GM18499 (cell line): Measurements from ENCODE around the gene CSNK1G2.
"Not testable (repeated sequence)": the region's sequence is repeated elsewhere in the genome, so short reads cannot be mapped to it uniquely, and the experiment has no call there.

Experiments
- ATAC-seq: cut with Tn5 transposase; IDR thresholded peaks from one replicate; pipeline ENCODE4 v1.9.1; 2021; ENCODE audit warnings: moderate number of reproducible peaks; ENCODE audit not compliant: insufficient read depth, unreplicated experiment

Gene CSNK1G2

DNA sequence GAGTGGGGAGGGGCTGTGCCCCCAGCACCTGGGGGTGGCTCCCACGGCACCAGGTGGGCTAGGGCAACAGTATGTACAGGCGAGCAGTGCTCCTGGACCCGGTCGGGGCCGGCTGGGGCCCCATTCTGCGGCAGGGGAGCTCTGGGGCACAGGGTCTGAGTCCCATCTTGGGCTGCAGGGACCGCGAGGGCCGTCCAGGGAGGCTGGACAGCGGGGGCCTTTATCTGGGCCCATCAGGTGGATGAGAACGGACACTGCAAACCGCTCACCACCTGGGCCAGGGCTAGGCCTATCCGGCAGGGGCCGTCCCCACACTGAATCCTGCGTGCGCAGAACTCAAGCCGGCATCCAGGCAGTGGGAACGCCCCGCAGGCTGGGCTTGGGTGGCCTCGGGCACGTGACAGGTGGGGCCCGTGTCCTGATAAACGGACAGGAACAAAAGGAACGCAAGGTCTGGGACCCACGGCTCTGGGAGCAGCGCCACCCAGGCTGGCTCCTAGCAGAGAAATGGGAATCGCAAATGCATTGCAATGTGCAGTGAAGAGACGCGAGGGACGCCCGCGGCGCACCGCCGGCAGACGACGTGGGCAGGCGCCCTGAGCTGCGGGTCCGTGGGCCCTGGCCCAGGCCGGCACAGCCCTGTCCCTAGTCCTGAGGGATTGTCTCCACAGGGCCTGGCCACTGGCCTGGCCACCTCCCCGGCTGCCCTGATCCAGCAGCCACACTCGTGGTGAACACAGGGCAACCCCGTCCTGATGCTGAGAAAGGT, 44.8 kb downstream of the CSNK1G2 start:
- ATAC-seq = no peak

DNA sequence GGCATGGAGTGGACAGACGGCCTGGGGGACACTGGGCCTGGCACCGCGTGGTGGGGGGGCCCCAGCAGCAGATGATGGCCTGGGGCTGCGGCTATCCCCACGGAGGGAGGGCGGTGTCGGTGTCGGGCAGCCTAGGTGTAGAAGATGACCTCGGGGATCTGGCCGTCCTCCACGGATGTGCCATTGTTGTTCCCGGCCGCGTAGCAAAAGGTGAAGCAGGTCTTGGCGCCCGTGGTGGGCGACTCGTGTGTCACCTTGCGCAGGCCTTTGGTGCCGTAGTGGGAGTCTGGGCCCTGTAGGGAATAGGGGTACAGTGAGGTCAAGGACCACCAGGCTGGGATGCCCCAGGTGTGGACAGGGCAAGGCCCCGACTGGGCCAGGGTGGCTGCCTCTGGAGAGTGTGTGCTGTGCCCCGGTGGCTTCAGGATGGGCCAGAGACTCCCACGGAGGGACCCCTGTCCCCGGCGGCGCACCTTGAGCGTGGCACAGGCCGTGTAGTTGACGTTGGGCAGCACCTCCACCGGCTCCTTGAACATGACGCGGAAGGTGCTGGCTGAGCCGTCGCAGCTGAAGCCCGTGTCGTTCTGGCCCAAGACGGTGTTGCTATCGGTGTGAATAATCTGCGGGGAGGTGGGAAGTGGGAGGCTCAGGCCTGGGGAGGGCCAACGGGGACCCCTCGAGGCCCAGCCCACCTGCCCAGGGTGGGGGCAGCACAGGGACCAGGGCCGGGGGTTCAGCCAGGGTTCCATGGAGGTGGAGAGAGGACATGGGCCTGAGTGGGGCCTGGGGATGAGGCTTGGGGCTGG, 45.6 kb downstream of the CSNK1G2 start:
- no peak for ATAC-seq

DNA sequence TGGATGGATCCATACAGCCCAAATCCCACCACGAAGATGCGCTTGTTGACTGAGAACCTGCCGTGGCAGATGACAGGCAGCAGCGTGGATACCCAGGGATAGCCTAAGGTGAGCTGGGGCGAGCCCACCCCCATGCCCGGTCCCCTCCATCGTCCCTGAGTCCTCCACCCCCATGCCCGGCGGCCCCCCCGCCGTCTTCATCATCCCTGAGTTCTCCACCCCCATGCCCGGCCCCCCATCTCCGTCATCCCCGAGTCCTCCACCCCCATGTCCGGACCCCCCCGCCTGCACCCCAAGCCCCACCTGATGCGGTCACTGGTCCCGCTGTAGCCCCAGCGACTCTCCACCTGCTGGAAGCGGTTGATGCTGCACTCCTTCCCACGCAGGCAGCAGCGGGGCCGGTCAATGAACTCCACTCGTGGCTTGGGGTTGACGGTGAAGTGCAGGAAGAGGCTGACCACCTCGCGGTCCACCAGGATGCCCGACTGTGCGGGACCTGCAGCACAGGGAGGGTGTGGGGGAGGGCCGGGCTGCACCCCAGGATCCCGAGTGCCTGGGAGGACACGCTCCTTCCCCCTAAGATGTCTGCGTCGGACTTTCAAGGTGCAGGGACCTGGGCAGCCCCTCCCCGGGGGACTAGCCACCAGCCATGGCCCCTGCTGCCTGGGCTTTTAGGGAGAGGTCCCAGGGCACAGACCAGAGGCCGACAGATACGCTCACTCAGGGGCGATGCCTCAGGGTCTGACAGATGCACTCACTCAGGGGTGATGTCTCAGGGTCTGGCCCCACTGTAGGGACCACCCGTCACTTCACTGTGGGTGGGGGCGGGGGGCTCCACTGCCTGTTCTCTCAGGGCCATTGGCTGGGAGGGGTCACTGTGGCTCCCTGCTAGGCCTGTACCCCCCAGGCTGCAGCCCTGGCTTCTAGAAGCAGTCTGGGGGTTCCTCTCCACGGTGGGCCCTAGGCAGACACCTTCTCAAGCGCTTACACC, 46.5 kb downstream of the CSNK1G2 start:
- no peak for ATAC-seq

DNA sequence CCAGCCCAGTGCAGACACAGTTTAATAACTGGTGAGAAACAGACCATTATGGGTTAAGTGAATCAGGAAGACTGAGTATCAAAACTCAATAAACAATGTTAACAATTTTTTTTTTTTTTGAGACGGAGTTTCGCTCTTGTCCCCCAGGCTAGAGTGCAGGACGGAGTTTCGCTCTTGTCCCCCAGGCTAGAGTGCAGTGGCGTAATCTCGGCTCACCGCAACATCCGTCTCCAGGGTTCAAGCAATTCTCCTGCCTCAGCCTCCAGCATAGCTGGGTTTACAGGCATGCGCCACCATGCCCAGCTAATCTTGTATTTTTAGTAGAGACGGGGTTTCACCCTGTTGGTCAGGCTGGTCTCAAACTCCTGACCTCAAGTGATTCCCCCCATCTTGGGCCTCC, 47.5 kb downstream of the CSNK1G2 start:
- not testable (repeated sequence) for ATAC-seq

DNA sequence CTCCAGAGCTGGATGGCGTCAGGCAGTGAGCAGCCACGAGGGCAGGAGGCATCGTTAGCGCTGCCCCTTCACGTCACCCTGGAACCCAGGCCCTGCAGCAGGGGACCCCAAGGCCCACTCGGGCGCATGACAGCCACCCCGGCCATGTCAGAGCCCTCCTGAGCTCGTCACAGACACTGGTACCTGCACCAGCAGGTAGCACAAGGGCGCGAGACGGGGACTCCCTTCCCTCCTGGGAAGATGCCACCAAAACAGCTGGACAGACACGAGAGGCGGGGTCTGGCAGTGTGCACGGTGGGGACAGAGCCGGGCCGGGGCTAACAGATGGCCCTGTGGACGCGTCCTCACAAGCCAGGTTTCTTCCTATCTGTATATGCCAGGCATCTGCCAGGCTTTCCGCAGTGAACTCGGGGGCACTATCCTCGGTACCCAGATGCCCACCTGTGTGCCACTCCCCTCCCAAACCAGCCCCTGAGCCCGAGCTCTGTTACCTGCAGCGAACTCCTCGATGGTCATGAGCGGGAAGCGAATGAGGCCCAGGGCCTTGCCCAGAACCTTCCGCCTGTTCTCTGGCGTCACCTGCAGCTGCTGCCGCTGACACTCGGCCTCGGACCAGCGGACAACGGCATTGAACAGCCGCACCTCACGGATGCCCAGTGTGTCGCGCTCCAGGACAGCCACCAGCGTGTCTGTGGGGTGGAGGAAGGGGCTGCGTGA, 48.7 kb downstream of the CSNK1G2 start:
- ATAC-seq = no peak

DNA sequence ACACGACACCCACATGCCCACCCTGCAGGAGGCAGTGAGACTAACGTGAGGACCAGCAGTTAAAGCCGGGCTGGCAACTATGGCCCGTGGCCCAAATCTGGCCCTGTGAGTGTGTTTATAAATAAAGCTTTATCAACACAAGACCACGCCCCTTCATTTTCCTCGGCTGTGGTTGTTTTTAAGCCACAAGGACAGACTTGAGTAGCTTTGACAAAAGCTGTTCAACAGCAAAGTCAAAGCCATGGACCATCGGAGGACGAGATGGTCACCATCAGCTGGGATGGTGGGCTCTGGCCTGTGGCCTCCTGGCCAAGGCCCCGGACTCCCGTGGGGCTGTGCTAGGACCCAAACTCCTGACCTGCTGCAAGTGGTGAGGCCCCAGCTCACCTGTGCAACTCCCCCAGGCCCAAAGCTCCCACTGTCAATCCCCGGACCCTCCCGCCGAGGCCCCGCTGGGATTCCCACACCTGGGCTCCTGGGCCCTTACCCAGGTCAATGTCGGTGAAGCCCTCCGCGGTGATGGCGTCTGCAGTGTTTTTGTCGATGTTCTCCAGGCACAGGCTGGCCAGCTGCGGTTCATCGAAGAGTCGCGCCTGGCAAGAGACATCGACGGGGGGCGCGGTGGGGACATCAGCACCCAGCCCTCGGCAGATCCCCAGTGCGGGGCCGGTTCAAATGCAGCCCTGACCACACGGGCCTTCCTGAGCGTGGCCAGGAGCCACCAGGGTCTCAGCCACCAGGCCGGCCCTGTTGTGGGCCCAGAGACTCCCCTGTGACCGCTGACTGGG, 49.5 kb downstream of the CSNK1G2 start:
- ATAC-seq = no peak

DNA sequence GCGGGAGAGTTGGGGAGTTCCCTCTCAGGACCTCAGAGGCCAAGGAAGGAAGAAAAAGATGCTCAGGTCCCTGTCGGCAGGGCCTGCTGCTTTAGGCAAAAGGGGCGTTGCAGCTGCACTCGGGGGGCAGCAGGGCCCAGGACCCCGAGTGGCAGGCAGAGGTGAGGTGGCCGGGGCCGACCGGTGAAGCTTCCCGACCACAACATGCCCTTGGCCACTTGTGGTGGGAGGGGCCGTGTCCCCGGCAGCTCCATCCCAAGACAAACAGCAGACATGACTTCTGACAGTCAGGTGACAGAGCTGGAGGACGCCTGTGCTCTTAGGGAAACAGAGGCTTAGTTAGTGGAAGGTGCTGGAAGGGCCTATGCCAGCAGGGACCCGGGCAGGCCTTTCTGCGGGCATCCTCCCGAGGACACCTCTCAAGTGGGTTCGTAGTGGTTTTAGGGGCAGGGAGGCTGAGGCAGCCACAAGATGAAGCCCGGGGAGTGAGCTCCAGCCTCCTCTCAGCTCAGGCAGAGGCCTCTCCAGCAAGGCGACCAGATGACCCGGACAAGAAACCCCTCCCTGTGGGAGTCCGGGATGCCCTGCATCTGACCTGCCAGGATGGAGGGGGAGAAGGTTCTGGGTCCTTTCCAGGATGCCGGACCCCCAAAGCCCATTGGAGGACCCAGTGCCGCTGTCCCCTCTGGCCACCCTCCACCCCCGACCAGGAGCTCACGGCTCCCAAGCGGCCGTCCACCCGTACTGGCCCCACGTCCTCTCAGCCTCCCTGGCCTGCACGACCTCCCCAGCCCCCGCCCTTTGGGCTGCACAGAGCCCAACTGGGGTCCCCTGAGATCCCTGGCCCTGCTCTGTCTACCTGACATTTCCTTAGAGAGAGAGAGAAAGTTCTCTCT, 50.3 kb downstream of the CSNK1G2 start:
- ATAC-seq = no peak

DNA sequence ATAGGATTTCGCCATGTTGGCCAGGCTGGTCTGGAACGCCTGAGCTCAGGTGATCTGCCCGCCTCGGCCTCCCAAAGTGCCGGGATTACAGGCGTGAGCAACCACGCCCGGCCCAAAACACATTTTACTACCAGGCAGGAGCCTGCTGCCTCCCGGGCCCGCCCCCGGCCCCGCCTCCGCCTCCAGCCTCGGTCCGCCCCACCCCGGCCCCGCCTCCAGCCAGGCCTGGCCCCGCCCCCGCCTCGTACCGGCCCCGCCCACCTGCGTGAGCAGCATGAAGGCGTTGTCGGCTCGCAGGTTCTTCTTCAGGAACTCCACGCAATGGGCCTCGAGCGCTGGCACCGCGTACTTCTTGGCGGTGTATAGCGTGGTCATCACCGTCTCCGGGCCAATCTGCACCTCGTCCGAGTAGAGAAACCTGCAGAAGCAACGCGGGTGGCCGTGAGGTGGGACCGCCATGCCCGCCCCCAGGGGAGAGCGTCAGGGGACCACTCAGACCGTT, 51.8 kb downstream of the CSNK1G2 start:
- ATAC-seq = no peak

DNA sequence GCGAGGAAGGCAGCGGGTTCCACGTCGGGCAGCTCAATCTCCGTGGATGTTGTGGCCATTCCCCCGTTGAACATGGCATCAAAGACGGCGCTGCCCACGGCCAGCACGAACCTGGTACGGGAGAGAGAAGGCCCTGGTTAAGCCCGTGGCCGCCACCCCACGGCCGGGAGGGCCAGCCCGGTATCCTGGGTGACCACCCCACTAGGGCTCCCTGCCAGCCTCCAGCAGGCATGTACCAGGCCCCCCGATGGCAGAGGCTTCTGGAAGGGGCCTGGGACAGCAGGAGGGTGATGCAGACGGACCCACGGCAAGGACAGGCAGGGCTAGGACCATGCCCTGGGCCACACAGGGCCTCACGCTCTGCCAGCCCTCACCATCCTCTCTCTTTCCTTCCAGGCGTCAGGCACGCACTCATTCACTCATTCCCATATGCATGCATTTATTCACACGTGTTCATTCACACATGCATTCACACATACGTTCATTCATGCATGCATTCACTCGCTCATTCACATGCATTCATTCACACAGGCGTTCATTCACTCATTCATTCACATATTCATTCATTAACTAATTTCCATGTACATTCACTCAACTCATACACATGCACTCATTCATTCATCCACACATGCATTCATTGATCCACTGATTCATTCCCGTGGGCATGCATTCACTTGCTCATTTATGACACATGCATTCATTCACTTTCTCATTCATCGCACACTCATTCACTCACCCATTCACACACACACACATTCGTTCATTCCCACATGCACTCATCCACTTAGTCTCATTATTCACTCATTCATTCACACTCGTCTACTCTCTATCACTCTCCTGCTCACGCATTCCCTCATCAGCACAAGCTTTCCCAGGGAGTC, 56.6 kb downstream of the CSNK1G2 start:
- no peak for ATAC-seq

DNA sequence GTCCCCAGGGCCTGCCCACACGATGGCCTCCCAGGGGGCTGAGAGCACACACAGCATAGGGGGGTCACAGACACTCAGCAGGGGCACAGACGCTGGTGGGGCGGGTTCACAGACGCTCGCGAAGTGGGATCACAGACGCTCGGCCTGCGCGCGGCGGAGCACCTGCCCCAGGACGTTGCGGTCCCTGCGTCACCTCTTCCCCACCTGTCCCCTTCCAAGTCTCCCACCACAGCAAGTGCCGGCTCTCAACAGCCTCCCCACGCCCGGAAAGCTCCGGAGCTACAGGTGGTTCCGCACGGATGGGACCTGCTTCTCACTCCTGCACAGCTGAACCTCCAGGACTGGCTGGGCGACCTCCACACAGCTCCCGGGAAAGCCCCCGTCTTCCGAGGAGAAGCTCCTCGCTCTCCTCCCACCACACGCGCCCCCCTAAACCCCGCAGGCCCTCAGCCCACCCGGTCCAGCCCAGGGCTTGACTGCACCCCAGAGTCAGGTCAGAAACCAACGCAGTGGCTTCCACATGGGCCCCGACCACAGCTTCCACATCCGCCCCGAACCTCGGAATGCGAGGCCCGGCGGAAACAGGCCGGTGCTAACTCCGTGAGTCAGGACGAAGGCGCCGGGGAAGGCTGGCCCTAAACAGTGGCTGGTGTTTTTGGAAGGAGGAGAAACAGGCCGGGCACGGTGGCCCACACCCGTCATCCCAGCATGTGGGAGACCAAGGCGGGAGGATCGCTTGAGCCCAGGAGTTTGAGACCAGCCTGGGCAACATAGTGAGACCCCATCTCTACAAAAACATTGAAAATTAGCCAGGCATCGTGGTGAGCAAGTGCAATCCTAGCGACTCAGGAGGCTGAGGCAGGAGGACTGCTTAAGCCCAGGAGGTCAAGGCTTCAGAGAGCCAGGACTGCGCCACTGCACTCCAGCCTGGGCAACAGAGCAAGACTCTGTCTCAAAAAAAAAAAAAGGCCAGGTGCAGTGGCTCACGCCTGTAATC, 58.0 kb downstream of the CSNK1G2 start:
- ATAC-seq = no peak

DNA sequence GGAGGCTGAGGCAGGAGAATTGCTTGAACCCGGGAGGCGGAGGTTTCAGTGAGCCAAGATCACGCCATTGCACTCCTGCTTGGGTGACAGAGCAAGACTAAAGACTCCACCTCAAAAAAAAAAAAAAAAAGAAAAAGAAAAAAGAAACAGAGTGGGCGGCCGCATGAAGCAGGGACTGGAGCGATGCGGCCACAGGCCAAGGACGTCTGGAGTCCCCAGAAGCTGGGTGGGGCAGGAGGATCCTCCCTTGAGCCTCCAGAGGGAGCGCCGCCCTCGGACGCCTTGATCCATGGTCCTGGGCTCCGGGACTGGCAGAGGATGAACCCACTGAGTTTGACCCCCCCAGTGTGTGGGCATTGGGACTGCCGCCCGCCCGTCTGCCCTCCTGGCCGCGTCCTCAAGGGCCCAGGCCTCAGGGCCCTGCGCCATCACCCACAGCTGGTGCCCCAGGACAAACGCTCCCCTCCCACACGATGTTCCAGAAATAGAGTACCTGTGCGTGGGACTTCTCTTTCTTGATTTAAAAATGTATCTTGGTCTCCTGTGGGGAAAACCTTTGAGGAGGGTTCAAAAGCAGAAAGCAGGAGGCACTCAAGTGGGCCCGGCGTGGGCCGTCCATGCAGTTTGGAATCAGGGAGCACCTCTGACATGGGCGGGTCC, 59.0 kb downstream of the CSNK1G2 start:
- ATAC-seq = no peak

DNA sequence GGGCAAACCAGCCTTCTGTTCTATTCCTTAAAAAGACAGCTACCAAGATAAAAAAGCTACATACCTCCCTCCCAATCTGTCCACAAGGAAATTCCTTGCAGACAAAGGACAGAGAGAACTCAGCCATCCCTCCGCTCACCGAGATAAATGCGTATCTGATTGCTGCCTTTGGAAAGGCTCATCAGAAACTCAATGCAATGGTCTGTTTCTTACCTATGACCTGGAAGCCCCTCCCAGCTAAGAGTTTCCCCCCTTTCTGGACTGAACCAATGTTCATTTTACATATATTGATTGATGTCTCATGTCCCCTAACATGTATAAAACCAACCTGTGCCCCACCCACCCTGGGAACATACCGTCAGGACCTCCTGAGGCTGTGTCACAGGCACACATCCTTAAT, 62.9 kb downstream of the CSNK1G2 start:
- ATAC-seq = no peak

DNA sequence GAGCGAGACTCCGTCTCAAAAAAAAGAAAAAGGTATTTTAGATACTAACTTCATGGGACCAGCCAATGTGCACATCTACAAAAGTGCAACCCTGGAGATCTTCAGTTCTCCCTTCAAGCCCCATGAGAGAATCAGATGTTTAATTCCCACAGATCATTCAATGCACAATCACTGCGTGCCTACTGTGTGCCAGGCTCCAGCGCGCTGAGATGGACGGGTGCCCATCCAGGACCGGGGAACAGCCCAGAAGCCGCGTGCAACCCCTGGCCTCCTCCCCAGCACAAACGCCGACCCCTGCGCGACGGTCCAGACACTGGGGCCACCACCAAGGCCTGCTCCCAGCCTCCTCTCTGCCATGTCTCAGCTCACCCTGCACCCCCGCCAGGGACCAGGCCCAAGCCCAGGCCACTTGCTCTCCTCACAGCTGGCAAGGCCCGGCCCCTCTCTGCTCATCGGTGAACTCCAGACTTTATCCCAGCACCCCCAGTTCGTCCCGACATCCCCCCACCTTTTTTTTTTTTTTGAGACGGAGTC, 69.2 kb downstream of the CSNK1G2 start:
- ATAC-seq = no peak

DNA sequence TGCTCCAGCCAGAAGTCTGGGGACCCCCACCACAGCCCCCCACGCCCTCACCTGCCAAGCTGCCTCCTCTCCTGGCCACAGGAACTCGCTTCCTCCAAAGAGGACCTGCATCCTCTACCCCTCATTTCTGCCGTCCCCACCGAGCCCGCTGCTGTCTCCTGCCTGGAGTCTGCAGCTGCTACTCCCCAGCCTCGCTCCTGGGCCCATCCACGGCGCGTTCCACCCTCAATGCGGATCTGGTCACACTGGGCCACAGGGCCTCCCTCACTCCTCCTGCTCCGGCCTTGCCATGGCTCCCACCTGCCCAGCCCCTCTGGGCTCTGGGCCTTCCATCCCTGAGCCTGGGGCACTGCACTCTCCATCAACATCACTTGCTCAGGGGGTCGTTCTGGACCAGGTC, 70.2 kb downstream of the CSNK1G2 start:
- no peak for ATAC-seq
